NOMO-1 treated with DMSO at 0.1 percent for 48 hours (cell line): ENCODE results near the gene CXCR3.
"Not testable (repeated sequence)": the region's sequence is repeated elsewhere in the genome, so short reads cannot be mapped to it uniquely, and the experiment has no call there.

Experiments
- DNase-seq: peaks from one replicate; lab custom pipeline; 2025; ENCODE audit not compliant: unreplicated experiment; lab: John Stamatoyannopoulos, UW

The CXCR3 gene

DNA sequence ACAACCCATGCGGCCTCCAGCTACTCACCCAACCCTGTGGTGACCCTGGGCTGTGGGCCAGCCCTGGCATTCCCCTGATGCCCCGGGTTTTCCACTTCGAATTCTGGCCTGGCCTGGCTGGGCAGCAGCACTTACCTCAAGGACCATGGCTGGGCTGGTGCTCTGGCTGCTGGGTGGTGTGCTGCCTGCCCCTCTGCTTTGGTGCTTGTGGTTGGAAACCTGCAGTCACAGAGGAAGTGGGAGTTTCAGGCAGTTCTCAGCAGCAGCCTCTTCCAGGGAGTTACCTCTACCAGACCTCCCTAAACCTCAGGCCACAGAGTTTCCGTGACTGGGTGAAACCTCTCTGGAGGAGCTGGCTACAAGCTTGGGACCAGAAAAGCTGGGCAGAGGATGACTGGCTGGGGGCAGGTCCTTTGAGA is at the start of gene CXCR3:
CXCR3 (minus strand) TSS at position 209 of the 419 bp plus-strand sequence; CDS start at position 147, 62 bp downstream.
- DNase-seq: peak; percentile 50

DNA sequence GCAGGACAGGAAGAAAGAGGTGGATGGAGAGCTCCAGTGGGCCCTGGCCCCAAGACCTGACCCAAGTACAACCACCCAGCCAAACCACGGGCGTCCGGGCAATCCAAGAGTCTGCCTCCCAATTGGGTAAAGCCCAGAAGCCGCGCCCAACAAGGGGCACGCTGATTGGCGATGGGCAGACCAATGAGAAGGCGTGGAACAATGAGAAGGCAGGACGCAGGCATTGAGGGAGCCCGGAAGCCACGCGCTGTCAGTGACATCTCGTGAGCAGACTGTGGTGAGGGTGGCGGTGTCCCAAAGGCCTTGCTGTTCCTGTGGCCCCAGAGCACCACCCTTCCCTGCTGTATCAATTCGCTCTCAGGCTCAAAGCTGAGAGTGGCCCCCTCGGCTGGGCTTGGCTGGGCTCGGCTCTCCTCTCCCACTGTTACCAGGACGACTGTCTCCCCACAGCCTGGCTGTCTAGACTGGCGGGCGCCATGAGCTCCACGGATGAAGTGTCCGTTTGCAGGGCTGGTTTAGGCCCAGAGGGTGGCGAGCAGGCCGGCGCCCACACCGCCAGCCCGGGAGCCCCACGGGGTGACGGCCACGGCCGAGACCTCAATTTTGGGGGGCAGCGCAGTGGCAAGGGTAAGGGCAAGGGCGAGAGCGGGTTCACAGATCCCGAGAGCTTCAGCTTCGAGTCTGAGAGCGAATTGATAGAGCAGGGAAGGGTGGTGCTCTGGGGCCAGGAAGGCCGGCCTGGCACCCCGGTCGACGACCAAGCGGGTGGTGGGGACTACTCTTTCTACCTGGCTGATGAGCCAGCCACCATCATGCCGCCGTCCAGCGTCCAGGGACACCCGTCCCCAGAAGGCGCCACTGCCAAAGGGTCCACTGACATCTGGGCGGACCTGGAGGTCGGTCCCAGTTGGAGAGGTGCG is 49.3 kb upstream of the CXCR3 start, which contains the start of gene LOC101059915:
LOC101059915 (plus strand) TSS at position 219 of the 920 bp plus-strand sequence.
- no peak for DNase-seq

DNA sequence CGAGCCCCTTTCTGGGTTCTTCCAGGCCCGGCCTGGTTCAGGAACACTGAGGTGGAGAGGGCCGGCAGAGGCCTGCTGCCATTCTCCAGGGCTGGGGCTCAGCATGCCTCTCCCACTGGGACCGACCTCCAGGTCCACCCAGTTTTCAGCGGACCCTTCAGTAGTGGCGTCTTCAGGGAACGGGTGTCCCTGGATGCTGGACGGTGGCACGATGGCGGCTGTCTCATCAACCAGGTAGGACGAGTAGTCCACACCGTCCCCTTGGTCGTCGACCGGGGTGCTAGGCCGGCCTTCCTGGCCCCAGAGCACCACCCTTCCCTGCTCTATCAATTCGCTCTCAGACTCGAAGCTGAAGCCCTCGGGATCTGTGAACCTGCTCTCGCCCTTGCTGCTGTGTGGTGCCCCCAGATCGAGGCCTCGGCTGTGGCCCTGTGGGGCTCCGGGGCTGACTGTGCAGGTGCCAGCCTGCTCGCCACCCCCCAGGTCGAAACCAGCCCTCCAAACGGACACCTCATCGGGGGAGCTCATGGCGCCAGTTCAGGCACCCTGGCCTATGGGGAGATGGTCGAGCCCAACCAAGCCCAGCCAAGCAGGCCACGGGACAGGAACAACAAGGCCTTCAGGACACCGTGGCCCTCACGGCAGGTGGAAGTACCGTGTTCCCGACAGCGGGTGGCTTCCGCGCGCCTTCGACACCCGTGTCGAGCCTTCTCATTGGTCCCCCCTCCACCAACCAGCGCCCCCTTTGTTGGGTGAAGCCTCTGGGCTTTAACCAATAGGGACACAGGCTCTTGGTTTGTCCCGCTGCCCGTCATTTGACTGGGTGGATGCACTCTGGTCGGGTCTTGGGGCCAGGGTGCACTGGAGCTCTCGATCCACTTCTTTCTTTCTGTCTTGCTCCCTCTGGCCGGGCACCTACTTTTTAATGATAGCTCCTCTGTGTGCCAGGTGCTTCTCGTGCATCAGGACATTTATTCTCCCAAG is 48.2 kb upstream of the CXCR3 start:
- no peak for DNase-seq

DNA sequence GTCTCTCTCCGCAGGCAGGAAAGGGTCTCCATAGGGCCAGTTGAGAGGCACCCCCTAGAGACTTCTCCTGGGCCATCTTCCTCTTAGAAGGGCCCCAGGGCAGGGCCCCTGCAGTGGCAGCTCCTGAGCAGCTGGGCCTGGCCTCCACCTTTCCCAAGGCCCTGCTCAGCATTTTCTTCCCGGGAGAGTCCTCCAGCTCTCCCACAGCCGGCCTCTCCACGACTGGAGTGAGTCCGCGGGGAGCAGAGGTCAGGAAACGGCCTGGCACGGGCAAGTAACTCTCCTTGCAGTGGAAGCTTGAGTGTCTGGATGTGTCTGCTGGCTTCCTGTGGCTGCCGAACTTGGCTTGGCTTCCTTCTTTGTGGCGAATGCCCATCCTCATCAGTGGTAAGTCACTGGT is 47.4 kb upstream of the CXCR3 start:
- DNase-seq: no peak

DNA sequence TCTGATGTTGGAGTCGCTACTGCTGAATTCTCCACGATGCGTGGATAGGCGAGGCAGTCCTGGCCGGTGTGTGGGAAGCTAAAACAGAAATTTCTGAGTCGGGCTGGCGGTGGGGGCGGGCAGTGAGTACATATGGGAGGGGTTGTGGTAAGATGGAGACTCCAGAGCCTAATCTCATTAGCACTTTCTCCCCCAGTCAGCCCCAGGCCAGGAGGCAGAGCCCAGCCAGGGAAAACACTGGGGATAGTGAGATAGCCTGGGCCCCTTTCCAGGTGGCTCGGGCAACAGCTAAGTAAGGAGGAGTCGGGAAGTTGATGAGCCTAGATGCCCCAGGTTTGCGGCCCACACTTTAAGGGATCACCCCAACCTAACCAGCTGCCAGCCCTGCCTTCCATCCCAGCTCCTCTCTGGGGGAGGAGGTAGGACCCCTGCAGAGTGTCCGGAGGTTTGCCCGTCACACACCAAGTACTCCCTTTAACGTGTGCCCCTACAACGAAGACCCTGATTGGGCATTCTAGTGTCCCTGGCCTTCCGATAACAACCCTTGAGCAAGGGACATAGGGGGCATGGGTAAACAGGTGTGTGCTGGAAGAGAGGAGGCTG is 46.7 kb upstream of the CXCR3 start:
- no peak for DNase-seq

DNA sequence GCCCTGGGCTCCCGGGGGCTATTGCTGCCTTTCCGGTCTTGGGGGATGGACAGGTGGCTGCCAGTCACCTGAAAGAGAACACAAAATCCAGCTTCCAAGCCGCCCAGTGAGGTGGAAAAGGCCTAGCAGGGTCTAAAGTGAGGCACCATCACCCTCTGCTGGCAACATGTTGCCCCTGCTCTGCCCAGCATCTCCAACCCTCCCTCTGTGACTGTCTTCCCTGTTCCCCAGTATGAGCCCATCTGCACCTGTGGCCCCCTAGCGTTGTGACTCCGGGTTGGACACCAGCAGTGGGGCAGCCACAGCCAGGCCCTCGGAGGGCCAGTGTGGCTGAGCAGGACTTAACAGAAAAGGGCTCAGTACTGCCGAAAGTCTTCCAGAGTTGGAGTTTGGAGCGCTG is 45.9 kb upstream of the CXCR3 start:
- DNase-seq: not testable (repeated sequence)

DNA sequence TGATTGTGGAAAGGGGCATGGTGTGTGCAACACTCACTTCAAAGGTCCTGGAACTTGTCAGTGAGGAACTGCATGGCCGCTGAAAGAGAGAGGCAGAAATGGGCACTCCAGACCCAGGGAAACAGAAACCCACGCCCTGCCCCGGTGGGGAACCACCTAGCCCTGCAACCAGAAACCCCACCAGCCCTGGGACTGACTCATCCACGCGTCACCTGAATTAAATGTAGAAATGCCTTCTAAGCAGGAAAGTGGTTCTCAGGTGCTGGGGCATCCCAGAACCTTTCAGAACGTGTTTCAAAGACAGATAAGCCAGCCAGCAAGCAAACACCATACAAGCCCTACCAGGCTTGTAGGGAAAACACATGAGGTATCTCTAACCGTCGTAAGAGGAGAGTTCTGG is 44.9 kb upstream of the CXCR3 start:
- DNase-seq: not testable (repeated sequence)

DNA sequence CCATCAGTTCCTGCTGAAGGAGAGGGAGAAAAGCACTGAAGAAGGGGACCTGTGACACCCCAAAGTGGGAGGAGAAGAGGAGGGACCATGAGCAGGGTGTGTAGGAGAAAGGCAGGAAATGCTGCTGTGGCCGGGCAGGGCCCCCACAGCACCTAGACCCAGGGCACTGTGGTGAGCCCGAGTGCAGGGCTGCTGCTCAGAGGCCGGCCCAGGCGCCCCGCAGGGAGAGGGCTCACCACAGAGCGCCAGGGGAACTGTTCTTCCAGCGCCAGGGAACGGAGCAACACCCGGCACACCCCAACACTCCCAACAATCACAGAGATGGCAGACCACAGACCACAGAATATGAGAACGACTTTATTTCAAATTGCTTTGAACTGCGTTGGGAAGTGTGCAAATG is 44.3 kb upstream of the CXCR3 start:
- not testable (repeated sequence) for DNase-seq

DNA sequence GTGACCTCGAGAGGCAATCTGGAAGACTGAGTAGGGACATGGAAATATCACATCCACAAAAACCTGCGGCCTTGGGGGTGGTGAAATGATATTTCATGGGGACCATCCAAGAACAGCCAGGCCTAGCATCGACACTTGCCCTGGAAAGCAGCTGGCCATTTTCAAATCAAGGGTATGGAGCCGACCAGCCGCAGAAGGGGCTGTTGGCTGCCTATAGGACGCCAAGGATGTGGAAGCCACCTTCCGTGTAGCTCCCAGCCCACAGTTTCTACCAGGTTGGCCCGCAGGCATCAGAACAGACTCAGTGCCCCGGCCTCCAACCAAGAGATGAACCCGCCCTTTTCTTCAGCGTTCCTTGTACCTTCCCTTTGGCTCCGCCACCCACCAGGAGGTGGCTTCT is 43.6 kb upstream of the CXCR3 start:
- DNase-seq: no peak

DNA sequence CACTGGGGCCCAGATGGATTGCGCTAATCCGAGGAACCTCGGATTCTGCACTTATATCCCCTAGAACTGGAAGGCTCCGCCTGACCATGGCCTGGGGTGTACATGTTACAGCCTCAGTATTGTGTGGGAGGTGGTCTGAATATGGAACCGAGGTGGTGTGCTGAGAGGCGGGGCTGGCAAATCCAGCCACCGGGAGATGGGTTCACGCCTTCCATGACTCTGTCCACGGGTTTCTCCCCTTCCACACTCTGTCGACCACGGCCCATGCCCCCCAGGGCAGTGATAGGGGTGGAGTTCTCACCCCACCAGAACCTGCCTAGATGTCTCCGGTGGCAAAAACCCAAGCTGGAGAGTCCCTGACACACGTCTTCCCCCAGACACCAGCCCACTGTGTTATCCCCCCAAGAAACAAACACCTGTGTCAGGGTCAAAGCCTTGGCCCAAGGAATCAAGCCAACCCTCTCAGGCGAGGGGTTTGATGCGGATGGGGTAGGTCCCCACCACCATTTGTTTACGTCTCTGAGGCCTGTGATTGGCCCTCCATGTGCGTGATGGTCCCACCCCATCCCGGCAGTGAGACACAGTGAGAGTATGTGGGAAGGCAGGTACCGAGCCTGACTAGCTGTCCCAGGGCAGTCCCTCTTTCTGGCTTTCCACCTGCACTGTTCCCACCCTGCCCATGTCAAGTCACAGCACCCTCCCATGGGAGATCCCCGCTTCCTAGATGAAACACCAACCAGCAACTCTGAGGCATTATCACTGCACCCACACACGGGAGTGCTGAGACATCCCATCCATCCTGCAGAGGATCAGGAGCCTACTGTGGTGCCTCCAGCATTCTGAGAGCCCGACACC is 42.5 kb upstream of the CXCR3 start:
- no peak for DNase-seq

DNA sequence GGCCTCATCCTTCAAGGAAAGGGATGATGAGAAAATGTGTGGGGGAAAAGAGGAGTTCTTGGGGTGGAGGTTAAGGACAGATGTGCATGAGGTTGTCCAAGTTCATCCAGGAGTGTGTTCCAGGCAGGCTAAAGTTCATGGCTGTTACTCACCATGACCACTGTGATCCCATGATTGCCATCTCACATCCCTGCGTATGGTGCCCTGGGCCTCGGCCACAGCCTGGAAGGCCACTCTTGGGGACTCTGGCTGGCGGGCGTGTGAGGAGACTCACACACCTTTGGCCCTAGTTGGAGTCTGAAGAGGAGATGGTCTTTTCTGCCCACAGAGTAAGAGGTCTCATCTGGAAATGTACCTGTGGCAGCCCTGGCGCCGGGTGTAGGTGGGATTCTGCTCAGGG is 41.6 kb upstream of the CXCR3 start:
- DNase-seq: no peak

DNA sequence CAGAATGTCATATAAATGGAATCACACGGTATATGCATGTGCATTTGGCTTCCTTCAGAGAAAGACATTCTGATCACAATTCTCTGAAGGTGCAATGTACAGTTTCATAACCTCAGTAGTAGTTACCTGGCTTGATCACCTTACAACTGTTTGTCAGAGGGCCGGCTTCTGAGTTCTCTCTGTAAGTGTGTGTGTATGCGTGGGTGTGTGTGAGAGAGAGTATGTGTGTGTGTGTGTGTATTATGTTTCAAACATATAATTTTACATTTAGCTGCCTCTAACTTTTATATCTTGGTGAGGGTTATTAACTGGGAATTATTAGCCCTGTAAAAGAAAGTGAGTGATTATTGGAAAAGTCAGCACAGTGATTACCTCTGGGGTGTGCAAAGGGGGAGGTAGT is 41.0 kb upstream of the CXCR3 start:
- DNase-seq: no peak

DNA sequence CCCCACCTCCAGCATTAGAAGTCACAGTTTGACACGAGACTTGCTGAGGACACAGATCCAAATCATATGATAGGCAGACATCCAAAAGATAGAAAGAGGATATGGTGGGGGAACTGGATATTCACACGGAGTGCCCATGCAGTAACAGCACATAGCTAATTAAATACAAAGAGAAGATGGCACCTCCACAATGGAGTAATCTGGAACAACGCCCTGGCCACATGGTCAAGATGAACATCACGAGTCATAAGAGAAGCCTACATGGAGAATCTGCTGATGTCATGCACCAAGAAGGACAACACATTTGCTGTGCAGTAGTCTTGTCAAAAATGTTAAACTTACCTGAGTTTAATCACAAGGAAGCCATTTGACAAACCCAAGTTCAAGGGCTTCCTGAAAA is 39.0 kb upstream of the CXCR3 start:
- DNase-seq: no peak

DNA sequence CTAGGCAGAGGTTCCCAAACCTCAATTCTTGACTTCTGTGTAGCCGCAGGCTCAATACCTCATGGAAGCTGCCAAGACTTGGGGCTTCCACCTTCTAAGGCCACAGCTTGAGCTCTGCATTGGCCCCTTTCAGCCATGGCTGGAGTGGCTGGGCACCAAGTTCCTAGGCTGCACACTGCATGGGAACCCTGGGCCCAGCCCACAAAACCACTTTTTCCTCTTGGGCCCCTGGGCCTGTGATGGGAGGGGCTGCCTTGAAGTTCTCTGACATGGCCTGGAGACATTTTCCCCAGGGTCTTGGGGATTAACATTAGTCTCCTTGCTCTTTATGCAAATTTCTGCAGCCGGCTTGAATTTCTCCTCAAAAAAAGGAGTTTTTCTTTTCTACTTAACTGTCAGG is 35.0 kb upstream of the CXCR3 start:
- no peak for DNase-seq

DNA sequence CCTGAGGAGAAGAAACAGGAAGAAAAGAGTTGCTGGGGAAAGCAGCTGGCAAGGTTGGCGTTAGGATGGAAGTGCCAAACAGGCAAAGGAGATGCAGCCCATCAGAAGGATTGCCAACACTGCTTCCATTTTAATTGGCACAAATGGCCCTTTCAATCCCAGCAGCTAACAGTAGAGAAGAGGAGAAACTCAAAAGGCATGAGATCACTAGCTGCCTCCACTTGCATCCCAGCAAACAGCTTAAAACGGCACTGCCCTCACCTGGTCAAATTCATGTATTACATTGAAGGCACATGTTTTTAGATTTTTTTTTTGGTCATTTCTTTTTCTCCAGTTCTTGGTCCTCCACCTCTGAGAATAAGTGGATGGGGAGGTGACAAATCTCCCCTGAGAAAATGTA is 34.1 kb upstream of the CXCR3 start:
- DNase-seq: peak; percentile 45

DNA sequence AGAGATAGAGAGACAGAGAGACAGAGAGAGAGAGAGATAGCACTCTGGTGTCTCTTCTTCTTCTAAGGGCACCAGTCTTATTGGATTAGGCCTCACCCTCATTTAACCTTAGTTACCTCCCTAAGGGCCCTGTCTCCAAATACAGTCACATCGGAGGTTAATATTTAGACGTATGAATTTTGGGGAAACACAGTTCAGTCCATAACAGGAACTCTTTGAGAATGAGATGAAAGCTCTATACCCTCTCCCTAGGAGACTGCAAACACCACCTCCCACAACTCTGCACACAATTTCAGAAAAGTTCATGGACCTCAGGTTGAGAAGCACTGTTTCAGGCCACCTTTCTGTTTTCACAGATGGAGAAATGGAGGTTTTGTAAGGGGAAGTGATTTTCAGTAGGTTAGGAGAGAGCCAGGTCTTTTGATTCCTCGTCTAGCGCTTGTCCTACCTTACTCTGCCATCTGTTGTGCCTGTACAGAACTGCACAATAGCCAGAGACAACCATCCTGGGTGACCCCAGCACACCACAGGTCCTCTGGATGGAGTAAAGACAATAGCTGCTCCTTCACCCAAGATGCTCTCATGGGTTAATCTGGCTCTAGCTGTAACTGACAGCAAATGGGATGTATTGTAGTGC is 32.1 kb upstream of the CXCR3 start:
- peak; percentile 17 for DNase-seq

DNA sequence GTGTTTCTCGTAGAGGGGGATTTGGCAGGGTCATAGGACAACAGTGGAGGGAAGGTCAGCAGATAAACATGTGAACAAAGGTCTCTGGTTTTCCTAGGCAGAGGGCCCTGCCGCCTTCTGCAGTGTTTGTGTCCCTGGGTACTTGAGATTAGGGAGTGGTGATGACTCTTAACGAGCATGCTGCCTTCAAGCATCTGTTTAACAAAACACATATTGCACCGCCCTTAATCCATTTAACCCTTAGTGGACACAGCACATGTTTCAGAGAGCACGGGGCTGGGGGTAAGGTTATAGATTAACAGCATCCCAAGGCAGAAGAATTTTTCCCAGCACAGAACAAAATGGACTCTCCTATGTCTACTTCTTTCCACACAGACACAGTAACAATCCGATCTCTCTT is 26.1 kb upstream of the CXCR3 start:
- not testable (repeated sequence) for DNase-seq

DNA sequence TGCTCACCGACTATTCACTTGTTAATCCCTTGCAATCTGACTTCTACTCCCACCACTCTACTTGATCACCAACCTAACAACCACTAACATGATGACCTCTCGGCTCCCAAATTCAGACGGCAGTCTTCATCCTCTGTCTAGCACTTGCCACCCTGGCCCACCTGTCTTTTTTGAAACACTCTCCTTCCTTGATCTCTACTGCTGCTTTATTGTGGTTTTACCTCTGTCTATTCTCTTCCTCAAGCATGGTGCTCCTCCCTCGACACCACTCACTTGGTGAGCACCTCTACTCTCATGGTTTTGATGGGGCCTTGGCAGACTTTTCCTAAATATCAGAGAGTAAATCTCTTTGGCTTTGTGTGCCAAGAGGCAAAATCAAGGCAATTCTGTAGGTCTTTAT is 21.7 kb upstream of the CXCR3 start:
- DNase-seq: no peak

DNA sequence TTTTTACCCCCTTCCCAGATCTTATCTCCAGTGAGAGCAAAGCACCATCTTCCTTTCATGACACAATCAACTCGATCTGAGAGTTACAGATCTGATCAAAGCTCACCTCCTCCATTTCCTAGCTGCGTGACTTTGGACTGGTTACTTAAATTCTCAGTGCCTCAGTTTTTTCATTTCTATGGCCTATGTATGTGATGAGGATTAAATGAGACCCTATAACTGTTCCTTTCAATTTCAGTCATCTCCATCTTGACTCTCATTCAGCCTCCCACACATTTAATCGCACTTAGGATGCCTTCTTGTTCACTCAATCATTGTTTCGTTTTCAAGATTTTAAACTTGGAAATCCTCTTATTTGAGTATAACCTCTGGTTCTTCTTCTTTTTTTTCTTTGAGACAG is 20.1 kb upstream of the CXCR3 start:
- DNase-seq: no peak

DNA sequence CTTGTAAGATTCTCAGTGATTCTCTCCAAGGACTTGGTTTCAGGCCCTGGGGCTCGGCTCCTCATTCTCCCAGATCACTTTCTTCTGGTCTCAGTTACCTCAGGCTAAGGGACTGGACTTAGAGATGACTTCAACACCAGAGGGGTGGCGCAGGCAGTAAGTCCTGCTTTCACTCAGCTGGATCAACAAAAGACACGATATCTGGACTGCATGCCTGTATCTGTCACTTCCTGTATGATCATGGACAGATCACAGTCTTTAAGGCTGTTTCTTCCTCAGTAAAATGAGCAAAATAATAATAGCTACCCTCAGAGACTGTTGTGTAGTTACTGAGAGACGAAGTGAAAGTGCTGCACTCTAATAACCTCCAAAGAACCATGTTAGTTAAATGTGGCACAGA is 19.5 kb upstream of the CXCR3 start:
- no peak for DNase-seq
